SKM-1 treated with dmso at 0.1 percent for 144 hours (cell line): ENCODE data around the gene ANGPT4.

Source experiments
- DNase-seq: peaks from one replicate; lab custom pipeline; 2025; ENCODE audit not compliant: unreplicated experiment; lab: John Stamatoyannopoulos, UW

Gene ANGPT4

DNA sequence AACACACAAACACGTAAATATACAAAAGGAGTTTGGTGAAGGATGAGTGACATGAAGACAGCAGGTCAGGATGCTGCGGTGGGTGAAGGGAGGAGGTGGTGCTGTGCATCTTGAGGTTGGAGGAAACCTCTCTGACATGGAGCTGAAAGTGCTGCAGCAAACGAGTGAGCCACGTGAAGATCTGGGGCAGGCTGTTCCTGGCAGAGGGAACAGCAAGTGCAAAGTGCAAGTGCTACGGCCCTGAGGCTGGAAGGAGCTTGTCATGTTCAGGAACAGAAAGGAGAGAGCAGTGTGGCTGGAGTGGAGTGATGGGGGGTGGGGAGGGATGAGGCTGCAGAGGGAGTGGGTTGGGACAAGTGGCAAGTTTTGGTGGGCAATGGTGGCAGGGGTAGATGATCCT lies 24.8 kb upstream of the ANGPT4 start:
- no peak for DNase-seq

GRCh38 chr20:939606-940005 lies 23.5 kb upstream of the ANGPT4 start:
- DNase-seq = no peak

GRCh38 chr20:934186-934840 lies 18.2 kb upstream of the ANGPT4 start:
- no peak for DNase-seq

- no peak for DNase-seq
Measured at GRCh38 chr20:933029-933428, 16.9 kb upstream of the ANGPT4 start.

GRCh38 chr20:931401-931800 lies 15.3 kb upstream of the ANGPT4 start:
- DNase-seq = no peak

GRCh38 chr20:926670-927069 lies 10.5 kb upstream of the ANGPT4 start:
- no peak for DNase-seq

GRCh38 chr20:925516-925915 lies 9.4 kb upstream of the ANGPT4 start:
- DNase-seq = no peak

- peak; percentile 28 for DNase-seq
Measured at GRCh38 chr20:924639-925038, 8.5 kb upstream of the ANGPT4 start.

- no peak for DNase-seq
Measured at GRCh38 chr20:922781-923180, 6.6 kb upstream of the ANGPT4 start.

GRCh38 chr20:921068-921467 lies 4.9 kb upstream of the ANGPT4 start:
- DNase-seq = no peak

DNA sequence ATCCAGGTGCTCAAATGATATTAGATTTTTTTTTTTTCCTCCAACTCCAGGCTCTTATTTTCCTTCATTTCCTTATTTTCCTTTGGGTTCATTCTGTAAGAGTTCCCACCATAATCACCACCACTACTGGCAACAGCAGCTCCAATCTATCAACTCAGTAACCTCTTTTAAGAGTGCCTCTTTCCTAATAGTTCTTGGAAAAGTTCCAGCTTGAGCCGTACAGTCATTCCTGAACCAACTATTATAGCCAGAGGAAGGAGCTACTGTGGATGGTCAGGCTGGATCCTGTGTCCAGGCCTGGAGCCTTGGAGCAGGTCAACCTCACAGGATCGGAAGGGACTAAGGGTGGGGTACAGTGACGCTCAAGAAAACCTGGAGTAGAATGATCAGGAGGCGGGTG lies 4.2 kb upstream of the ANGPT4 start:
- no peak for DNase-seq

DNA sequence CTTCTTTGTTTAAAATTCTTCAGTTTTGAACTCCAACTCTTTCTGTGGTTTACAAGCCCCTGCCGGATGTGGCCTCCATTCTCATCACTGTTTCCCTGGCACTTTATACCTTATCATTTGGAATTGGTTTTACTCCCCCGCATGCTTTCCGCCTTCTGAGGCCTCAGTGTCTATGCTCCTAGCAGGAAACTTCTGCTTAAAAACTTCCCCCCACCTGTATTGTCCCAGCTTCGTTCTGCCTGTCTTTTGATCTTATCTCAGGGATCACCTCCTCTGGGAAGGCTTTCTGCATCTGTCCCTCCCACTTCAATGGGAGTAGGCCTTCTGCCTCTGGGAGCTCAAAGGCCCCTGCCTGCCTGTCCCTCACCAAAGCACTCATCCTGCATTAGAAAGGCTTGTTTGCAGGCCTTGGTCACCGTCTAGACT lies 3.4 kb upstream of the ANGPT4 start:
- DNase-seq = no peak

- DNase-seq = no peak
Measured at GRCh38 chr20:917416-917815, 1.3 kb upstream of the ANGPT4 start.

DNA sequence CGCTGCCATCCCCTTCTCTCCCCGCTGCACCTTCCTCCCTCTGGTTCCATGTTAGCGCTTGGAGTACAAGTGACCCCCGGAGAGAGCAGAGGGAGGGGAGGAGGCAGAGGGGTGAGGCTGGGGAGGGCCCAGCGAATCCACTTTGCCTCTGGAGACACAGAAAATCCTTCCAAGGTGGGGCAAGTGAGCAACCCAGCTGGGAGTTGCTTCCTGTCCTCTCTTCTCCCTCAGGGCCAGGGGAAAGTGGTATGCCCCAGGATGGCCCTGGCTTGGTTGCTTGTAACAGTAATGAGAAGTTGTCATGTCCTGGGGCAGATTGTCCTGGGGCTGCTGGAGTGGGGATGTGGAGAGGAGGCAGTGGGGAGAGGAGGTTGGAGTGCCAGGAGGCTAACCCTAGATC lies 691 bp upstream of the ANGPT4 start:
- DNase-seq = no peak

- DNase-seq = no peak
Measured at GRCh38 chr20:914727-915498, 1.2 kb downstream of the ANGPT4 start.

DNA sequence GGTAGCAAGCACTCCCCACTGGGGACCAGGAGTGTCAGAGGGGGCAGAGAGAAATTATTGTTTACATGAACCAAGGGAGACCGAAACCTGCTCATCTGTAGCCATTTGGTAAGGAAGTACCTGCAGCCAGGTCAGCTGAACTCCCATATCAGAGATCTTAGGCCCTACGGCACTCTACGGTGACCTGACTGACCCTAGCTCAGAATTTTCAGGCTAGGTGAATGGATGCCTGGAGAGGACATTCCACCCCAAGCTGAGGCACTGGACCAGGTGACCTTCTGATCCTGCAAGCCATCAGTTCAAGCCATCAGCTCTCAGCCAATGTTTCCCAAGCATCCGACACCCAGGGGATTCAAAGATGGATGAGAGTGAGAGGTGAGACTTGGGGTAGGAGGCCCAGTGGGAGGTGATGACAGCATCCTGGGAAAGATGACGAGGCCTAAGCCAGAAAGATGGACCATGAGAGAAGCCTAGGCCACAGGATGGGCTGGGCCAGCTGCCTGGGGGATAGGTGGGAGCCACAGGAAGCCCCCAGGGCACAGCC lies 2.8 kb downstream of the ANGPT4 start:
- no peak for DNase-seq

DNA sequence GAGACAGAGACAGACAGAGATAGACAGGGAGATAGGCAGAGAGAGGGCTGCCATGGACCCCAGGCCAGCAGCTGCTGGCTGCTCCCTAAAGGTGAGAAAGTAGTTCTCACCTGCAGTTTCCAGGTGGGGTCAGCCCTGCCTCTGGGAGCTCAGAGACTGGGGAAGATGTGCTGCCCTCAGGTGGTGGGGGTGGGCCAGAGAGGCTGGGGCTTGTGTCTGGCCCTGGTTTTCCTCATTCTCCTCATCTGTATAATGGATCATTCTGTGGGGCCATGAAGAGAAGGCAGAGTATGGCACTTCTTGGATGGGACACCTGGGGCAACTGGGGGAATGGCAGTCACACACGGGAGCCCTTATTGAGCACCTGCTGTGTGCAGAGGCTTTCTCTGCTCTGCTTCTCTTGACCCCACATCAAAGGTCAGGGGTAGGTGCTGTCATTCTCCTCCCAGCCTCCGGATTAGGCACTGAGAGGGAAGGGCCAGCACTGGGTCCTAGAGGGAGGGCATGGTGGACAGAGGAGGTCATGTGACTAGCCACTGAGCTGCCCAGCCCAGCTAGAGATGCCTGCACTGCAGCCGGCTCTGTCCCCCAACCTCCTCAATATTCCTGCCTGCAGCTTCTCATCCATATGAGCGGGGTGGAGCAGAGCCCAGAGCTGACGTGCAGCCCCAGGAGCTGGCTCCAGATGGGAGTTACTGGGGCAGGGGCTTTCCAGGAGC lies 4.1 kb downstream of the ANGPT4 start:
- DNase-seq = no peak

DNA sequence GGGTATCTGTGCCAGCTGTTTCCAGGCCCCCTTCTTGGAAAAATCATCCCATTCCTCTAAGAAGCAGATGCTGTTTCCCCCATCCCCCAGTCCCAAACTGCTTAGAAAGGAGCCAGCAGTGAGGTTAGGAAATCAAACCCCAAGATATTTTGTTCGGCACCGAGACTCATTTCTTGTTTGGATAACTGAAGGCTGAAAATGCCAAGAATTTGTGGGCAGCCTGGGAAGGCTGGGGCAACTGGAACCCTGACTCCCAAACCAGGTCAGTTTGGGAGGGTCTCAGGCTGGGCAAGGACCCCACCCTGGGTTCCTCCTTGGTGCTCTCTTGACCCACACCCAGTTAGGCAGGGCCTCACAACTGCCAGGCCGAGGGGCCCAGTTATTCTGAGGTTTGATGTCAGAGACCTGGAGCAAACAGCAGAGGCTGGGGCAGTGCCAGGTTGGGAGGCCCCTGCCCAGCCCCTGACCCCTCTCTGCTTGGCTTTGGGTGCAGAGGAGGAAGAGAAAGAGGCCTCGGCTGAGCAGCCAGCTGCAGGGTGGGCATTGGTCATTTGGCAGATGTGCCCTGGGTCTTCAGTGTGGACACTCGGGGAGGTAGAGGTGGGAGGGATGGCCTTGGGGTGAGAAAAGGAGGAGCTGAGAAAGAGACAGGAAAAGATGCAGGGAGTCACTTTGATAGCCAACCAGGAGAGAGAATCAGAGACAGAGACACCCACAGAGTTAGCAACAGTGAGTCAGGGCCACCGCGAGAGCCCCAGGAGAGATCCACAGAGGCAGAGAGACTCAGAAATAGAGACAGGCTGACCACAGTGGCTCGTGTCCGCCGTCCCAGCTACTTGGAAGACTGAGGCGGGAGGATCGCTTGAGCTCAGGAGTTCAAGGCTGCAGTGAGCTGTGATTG lies 5.0 kb downstream of the ANGPT4 start:
- DNase-seq = no peak

DNA sequence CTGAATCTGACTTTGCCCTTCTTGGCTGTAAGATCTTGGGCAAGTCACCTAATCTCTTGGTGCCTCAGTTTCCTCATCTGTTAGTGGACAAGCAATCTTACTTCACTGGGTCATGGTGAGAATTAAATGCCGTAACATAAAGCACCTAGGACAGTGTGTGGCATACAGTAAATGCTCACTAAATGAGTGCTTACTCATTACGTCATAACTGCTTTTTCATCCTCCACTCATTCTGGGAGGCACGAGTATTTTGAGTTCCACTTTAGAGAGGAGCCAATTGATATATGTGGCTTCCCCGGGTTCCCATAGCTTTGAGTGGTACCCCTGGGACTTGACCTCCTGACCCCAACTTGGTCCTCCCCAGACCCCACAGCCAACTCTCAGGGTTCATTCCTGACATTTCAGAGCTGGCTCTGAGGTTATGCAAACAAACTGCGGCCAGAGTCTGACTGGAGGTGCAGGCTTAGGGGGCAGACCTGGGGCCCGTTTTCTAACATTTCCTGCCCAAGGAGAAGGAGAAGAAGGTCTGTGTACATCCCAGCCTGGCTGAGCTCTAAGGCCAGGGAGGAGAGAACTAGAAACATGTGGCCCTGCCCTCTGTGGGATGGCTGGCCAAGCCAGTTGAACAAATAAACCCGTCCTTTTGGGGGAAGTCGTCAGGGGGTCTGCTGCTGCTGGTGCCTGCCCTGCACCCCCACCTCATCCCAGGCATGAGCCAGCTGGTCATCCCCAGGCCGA lies 5.8 kb downstream of the ANGPT4 start:
- DNase-seq = no peak

- no peak for DNase-seq
Measured at GRCh38 chr20:909641-910040, 6.5 kb downstream of the ANGPT4 start.
